Ishikawa (cell line): Measurements from ENCODE around the gene TNFSF15.

Experiments used
- CEBPB ChIP-seq: IDR thresholded peaks from 2 replicates; pipeline ENCODE4 v1.6.1; 2012
- EP300 ChIP-seq: IDR thresholded peaks from 2 replicates; pipeline ENCODE4 v1.6.1; 2012; ENCODE audit warnings: borderline replicate concordance
- FOXM1 ChIP-seq: IDR thresholded peaks from 2 replicates; pipeline ENCODE4 v1.6.1; 2012; ENCODE audit warnings: low read depth, borderline replicate concordance
- NFIC ChIP-seq: IDR thresholded peaks from 2 replicates; pipeline ENCODE4 v1.6.1; 2012
- RAD21 ChIP-seq: IDR thresholded peaks from 2 replicates; pipeline ENCODE4 v1.6.1; 2012; ENCODE audit warnings: low read depth
- TAF1 ChIP-seq: IDR thresholded peaks from 2 replicates; pipeline ENCODE4 v1.6.1; 2012; ENCODE audit warnings: low read depth, mild to moderate bottlenecking
- TCF12 ChIP-seq: IDR thresholded peaks from 2 replicates; pipeline ENCODE4 v1.6.1; 2012; ENCODE audit warnings: low read depth
- YY1 ChIP-seq: IDR thresholded peaks from 2 replicates; pipeline ENCODE4 v1.6.1; 2012; ENCODE audit warnings: low read depth
- TF ChIP-seq, protein P1 (sequence below): IDR thresholded peaks from 2 replicates; pipeline ENCODE4 v1.6.1; 2012

GRCh38 chr9:114757984-114758383 is 47.9 kb downstream of the TNFSF15 start:
- TF ChIP-seq NFIC (no peak), RAD21 (no peak), YY1 (no peak), CEBPB (no peak), EP300 (no peak), TCF12 (no peak), FOXM1 (no peak), TAF1 (no peak)
- TF ChIP-seq, protein P1, sequence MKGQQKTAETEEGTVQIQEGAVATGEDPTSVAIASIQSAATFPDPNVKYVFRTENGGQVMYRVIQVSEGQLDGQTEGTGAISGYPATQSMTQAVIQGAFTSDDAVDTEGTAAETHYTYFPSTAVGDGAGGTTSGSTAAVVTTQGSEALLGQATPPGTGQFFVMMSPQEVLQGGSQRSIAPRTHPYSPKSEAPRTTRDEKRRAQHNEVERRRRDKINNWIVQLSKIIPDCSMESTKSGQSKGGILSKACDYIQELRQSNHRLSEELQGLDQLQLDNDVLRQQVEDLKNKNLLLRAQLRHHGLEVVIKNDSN = no peak
